ENCODE data around the gene AVPR1A. TPM values are rescaled to one million over a fixed set of nuclear protein-coding genes. Genes with fewer than 3 reads are reported as not detected.
"Not testable (repeated sequence)": the region's sequence is repeated elsewhere in the genome, so short reads cannot be mapped to it uniquely, and the experiment has no call there.

Gene AVPR1A
- 1 to 10 TPM in 4 of 7 donors, under 1 TPM in 3; 0.52 to 3.3 (median 1.1) TPM for total RNA-seq
- polyA plus RNA-seq = under 1 TPM; 0.17 to 0.26 (median 0.22) TPM
- long read RNA-seq, donor 1 = 0 reads
- long read RNA-seq, donor 2 = 0 reads

- no peak for TF ChIP-seq CTCF (IDR thresholded peaks at IDR 0.05 in 8 of 11, conservative IDR thresholded peaks at IDR 0.05 in 3 of 11)
- TF ChIP-seq POLR2AphosphoS5 (IDR thresholded peaks at IDR 0.05) = no peak
- TF ChIP-seq POLR2A (IDR thresholded peaks at IDR 0.05) = no peak
- H3K9me3 ChIP-seq = no peaks in the 10 kb centered on the region
- H3K36me3 ChIP-seq = no peaks in the 10 kb centered on the region
- WGBS, 5 donors = 2 to 9% (median 3%) methylated on average over 32 to 64 of the region's 64 CpGs
- peak within 1 kb of the TSS in 7 of 8 donors; percentile 11 to 53 (median 28) for H3K4me3 ChIP-seq
- H3K27ac ChIP-seq = no peak within 1 kb of the TSS
- peak; percentile 74 for DNase-seq
- peaks cover 0 to 27% (median 17%) of the 10 kb centered on the region in 6 donors for H3K4me1 ChIP-seq
- intact Hi-C loops (cut with DNase I; ENCODE audit: low total_unique reads) = no loop called here
- peaks cover 6 to 88% (median 34%) of the 10 kb centered on the region in 7 donors for H3K27me3 ChIP-seq (replicated peaks in 1 of 7)
These were observed at the start of gene AVPR1A for GRCh38 chr12:63150713-63151622. Gene AVPR1A (minus strand): TSS chr12:63151201. CDS start chr12:63150836, 365 bp downstream.

- Histone ChIP-seq H3K36me3 (no peaks in the 10 kb centered on the region), H3K9me3 (peaks cover 0 to 4% (median 0%) of the 10 kb centered on the region in 8 donors), H3K27me3 (replicated peaks in 1 of 7) (no peaks in the 10 kb centered on the region), H3K27ac (no peak overlapping the region), H3K4me1 (no peaks in the 10 kb centered on the region), H3K4me3 (no peak overlapping the region)
- TF ChIP-seq POLR2A (IDR thresholded peaks at IDR 0.05) (no peak), POLR2AphosphoS5 (IDR thresholded peaks at IDR 0.05) (no peak), CTCF (IDR thresholded peaks at IDR 0.05 in 8 of 11, conservative IDR thresholded peaks at IDR 0.05 in 3 of 11) (no peak)
- intact Hi-C loops (cut with DNase I; ENCODE audit: low total_unique reads) = no loop called here
- WGBS, 5 donors = 86 to 96% (median 88%) methylated on average over 7 of the region's 7 CpGs
- DNase-seq = no peak
These were observed 45.2 kb upstream of the AVPR1A start for GRCh38 chr12:63196168-63196567.

GRCh38 chr12:63179224-63179623 lies 28.2 kb upstream of the AVPR1A start:
- no peaks in the 10 kb centered on the region for H3K27me3 ChIP-seq (replicated peaks in 1 of 7)
- H3K4me3 ChIP-seq = no peak overlapping the region
- no peak for DNase-seq
- H3K4me1 ChIP-seq = no peaks in the 10 kb centered on the region
- TF ChIP-seq CTCF (IDR thresholded peaks at IDR 0.05 in 8 of 11, conservative IDR thresholded peaks at IDR 0.05 in 3 of 11) (no peak), POLR2AphosphoS5 (IDR thresholded peaks at IDR 0.05) (no peak)
- H3K27ac ChIP-seq = no peak overlapping the region
- intact Hi-C loops (cut with DNase I; ENCODE audit: low total_unique reads) = no loop called here
- H3K9me3 ChIP-seq = peaks cover 0 to 59% (median 50%) of the 10 kb centered on the region in 8 donors
- no peaks in the 10 kb centered on the region for H3K36me3 ChIP-seq
- WGBS, 5 donors = 59 to 79% (median 71%) methylated on average over 1 to 2 of the region's 2 CpGs

GRCh38 chr12:63170321-63170720 lies 19.3 kb upstream of the AVPR1A start:
- H3K27me3 ChIP-seq (replicated peaks in 1 of 7) = no peaks in the 10 kb centered on the region
- no peak overlapping the region for H3K27ac ChIP-seq
- no peak for TF ChIP-seq CTCF (IDR thresholded peaks at IDR 0.05 in 8 of 11, conservative IDR thresholded peaks at IDR 0.05 in 3 of 11)
- no peak for TF ChIP-seq POLR2A (IDR thresholded peaks at IDR 0.05)
- no peak for TF ChIP-seq POLR2AphosphoS5 (IDR thresholded peaks at IDR 0.05)
- H3K4me1 ChIP-seq = no peaks in the 10 kb centered on the region
- no peaks in the 10 kb centered on the region for H3K36me3 ChIP-seq
- no peak overlapping the region for H3K4me3 ChIP-seq
- H3K9me3 ChIP-seq = peaks cover 0 to 8% (median 3%) of the 10 kb centered on the region in 8 donors
- DNase-seq = no peak
- intact Hi-C loops (cut with DNase I; ENCODE audit: low total_unique reads) = no loop called here

- H3K36me3 ChIP-seq; DNase-seq; H3K27ac ChIP-seq; H3K4me3 ChIP-seq; intact Hi-C loops (cut with DNase I; ENCODE audit: low total_unique reads); H3K9me3 ChIP-seq; H3K27me3 ChIP-seq (replicated peaks in 1 of 7); H3K4me1 ChIP-seq: not testable (repeated sequence)
- 73 to 90% (median 79%) methylated on average over 6 of the region's 6 CpGs for WGBS, 5 donors
These were observed 16.7 kb upstream of the AVPR1A start for GRCh38 chr12:63167741-63168140.

All from spleen (tissue), 13 donors.